Measurements from ENCODE around the gene MAT2A. TPM values are rescaled to one million over a fixed set of nuclear protein-coding genes. Genes with fewer than 3 reads are reported as not detected.

Gene MAT2A
- total RNA-seq, 1 donor from 2014 or later: 183 TPM

- Mint-ChIP-seq H3K4me3 (ENCODE audit: unreplicated experiment) (no peak overlapping the region), H3K4me1 (ENCODE audit: unreplicated experiment) (peaks cover 10% of the 10 kb centered on the region), H3K27ac (ENCODE audit: unreplicated experiment) (peak overlapping the region; percentile 77), H3K9me3 (ENCODE audit: unreplicated experiment) (no peaks in the 10 kb centered on the region), H3K27me3 (ENCODE audit: unreplicated experiment) (no peaks in the 10 kb centered on the region), H3K36me3 (ENCODE audit: unreplicated experiment) (peaks cover 31% of the 10 kb centered on the region)
- no peak for DNase-seq (ENCODE audit: extremely low spot score, unreplicated experiment)
- TF ChIP-seq CTCF (IDR thresholded peaks at IDR 0.05): no peak
Observed at GRCh38 chr2:85550486-85550885, 11.5 kb downstream of the MAT2A start.

- peak; percentile 90 for DNase-seq (ENCODE audit: extremely low spot score, unreplicated experiment)
- TF ChIP-seq CTCF (IDR thresholded peaks at IDR 0.05): peak; percentile 93
- H3K27ac Mint-ChIP-seq (ENCODE audit: unreplicated experiment): no peak overlapping the region
- peaks cover 10% of the 10 kb centered on the region for H3K4me1 Mint-ChIP-seq (ENCODE audit: unreplicated experiment)
- no peaks in the 10 kb centered on the region for H3K27me3 Mint-ChIP-seq (ENCODE audit: unreplicated experiment)
- no peaks in the 10 kb centered on the region for H3K9me3 Mint-ChIP-seq (ENCODE audit: unreplicated experiment)
- peaks cover 31% of the 10 kb centered on the region for H3K36me3 Mint-ChIP-seq (ENCODE audit: unreplicated experiment)
- H3K4me3 Mint-ChIP-seq (ENCODE audit: unreplicated experiment): no peak overlapping the region
Observed at GRCh38 chr2:85551698-85552678, 13.0 kb downstream of the MAT2A start.

GRCh38 chr2:85553184-85553583 is 14.2 kb downstream of the MAT2A start:
- no peak overlapping the region for H3K4me3 Mint-ChIP-seq (ENCODE audit: unreplicated experiment)
- no peak for DNase-seq (ENCODE audit: extremely low spot score, unreplicated experiment)
- no peak overlapping the region for H3K27ac Mint-ChIP-seq (ENCODE audit: unreplicated experiment)
- no peaks in the 10 kb centered on the region for H3K9me3 Mint-ChIP-seq (ENCODE audit: unreplicated experiment)
- H3K27me3 Mint-ChIP-seq (ENCODE audit: unreplicated experiment): no peaks in the 10 kb centered on the region
- no peak for TF ChIP-seq CTCF (IDR thresholded peaks at IDR 0.05)
- peaks cover 10% of the 10 kb centered on the region for H3K4me1 Mint-ChIP-seq (ENCODE audit: unreplicated experiment)
- peaks cover 37% of the 10 kb centered on the region for H3K36me3 Mint-ChIP-seq (ENCODE audit: unreplicated experiment)

GRCh38 chr2:85554980-85555612 is 16.1 kb downstream of the MAT2A start:
- TF ChIP-seq CTCF (IDR thresholded peaks at IDR 0.05): no peak
- DNase-seq (ENCODE audit: extremely low spot score, unreplicated experiment): no peak
- H3K36me3 Mint-ChIP-seq (ENCODE audit: unreplicated experiment): peaks cover 37% of the 10 kb centered on the region
- no peaks in the 10 kb centered on the region for H3K9me3 Mint-ChIP-seq (ENCODE audit: unreplicated experiment)
- H3K4me3 Mint-ChIP-seq (ENCODE audit: unreplicated experiment): no peak overlapping the region
- no peaks in the 10 kb centered on the region for H3K27me3 Mint-ChIP-seq (ENCODE audit: unreplicated experiment)
- peaks cover 11% of the 10 kb centered on the region for H3K4me1 Mint-ChIP-seq (ENCODE audit: unreplicated experiment)
- H3K27ac Mint-ChIP-seq (ENCODE audit: unreplicated experiment): no peak overlapping the region

GRCh38 chr2:85557130-85557529 is 18.2 kb downstream of the MAT2A start:
- Mint-ChIP-seq H3K9me3 (ENCODE audit: unreplicated experiment) (no peaks in the 10 kb centered on the region), H3K27ac (ENCODE audit: unreplicated experiment) (no peak overlapping the region), H3K4me1 (ENCODE audit: unreplicated experiment) (peaks cover 24% of the 10 kb centered on the region), H3K27me3 (ENCODE audit: unreplicated experiment) (no peaks in the 10 kb centered on the region), H3K36me3 (ENCODE audit: unreplicated experiment) (peaks cover 28% of the 10 kb centered on the region), H3K4me3 (ENCODE audit: unreplicated experiment) (no peak overlapping the region)
- TF ChIP-seq CTCF (IDR thresholded peaks at IDR 0.05): no peak
- DNase-seq (ENCODE audit: extremely low spot score, unreplicated experiment): no peak
